Suprapubic skin (tissue), 4 donors: ENCODE results near the gene SLC2A4.
A peak's percentile ranks its signal among the peaks of the same experiment; 100 is the strongest.

Experiments
- EP300 ChIP-seq: sonication (generic); formaldehyde crosslinking; IDR thresholded peaks from one replicate; pipeline ENCODE4 v1.6.1; 2017; ENCODE audit warnings: antibody characterized with exemption
- POLR2A ChIP-seq, 2 donors: fragments of 450-650 bp; IDR thresholded peaks; one replicate each; pipeline ENCODE4 v1.6.1; 2017; ENCODE audit warnings: antibody characterized with exemption in 2 of 2, mild to moderate bottlenecking in 2 of 2, moderate library complexity in 2 of 2
- POLR2AphosphoS5 ChIP-seq, 3 donors: sonication (generic); formaldehyde crosslinking; IDR thresholded peaks; one replicate each; pipeline ENCODE4 v1.6.1; 2017; ENCODE audit warnings: antibody characterized with exemption in 3 of 3
- TF ChIP-seq, protein P1 (sequence below), 2 donors: fragments of 200-600 bp in 1 of 2; fragments of 450-650 bp in 1 of 2; sonication (generic) in 1 of 2; IDR thresholded peaks; one replicate each; pipeline ENCODE4 v1.5.1; 2016 to 2019; ENCODE audit warnings: antibody characterized with exemption in 2 of 2, mild to moderate bottlenecking in 1 of 2, moderate library complexity in 1 of 2

DNA sequence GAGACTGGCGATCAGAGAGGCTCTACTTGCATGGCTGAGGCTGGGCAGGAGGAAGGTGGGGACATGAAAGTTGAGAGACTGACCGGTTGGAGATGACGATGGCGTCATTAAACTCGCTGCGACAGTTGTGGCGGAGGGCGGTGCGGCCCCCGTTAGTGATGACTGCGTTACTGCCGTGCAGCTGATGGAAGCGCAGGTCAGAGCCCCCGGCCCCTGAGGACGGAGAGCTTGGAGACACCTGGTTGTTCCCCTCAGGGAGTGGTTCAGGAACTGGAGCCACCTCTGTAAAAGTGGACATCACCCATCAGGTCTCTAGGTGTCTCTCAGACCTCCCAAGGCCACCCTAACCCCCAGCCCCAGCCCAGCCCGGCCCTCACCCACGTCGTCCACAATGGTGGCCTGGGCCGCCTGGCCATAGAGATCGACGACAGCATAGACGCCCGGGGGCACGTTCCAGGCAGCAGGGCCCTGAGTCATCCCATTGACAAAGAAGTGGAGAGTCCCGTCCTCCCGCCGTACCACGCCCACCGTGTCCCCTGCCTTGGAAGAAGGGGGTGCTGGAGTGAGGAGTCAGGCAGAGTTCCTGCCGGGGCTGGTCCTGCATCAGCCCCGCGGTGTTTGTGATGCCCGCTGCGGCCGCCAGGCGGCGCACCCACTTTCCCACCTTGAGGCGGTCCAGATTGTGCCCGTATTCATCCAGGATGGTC, 42.4 kb downstream of the SLC2A4 start:
- TF ChIP-seq EP300 (no peak), POLR2A (IDR thresholded peaks at IDR 0.05) (no peak), POLR2AphosphoS5 (IDR thresholded peaks at IDR 0.05) (no peak)
- TF ChIP-seq, protein P1, sequence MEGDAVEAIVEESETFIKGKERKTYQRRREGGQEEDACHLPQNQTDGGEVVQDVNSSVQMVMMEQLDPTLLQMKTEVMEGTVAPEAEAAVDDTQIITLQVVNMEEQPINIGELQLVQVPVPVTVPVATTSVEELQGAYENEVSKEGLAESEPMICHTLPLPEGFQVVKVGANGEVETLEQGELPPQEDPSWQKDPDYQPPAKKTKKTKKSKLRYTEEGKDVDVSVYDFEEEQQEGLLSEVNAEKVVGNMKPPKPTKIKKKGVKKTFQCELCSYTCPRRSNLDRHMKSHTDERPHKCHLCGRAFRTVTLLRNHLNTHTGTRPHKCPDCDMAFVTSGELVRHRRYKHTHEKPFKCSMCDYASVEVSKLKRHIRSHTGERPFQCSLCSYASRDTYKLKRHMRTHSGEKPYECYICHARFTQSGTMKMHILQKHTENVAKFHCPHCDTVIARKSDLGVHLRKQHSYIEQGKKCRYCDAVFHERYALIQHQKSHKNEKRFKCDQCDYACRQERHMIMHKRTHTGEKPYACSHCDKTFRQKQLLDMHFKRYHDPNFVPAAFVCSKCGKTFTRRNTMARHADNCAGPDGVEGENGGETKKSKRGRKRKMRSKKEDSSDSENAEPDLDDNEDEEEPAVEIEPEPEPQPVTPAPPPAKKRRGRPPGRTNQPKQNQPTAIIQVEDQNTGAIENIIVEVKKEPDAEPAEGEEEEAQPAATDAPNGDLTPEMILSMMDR (IDR thresholded peaks at IDR 0.05), result peak; percentile 66 to 92
